OCI-LY7 (cell line): ENCODE results near the gene MRPL10. TPM values are rescaled to one million over a fixed set of nuclear protein-coding genes. Genes with fewer than 3 reads are reported as not detected.

Experiments used
- BruUV-seq: library from RNA; stranded (reverse); fragments of 400-500 nt; replicated peaks from 2 replicates; lab custom pipeline; 2021; lab: Mats Ljungman, UMichigan
- CTCF ChIA-PET: fragments of 300-600 bp; sonication (Branson Sonifier 250); formaldehyde crosslinking; loops from one replicate; lab custom pipeline; 2022; ENCODE audit warnings: antibody characterized with exemption; ENCODE audit not compliant: unreplicated experiment; lab: Charles Lee
- POLR2A ChIA-PET: fragments of 300-600 bp; sonication (Branson Sonifier 250); formaldehyde crosslinking; loops from one replicate; lab custom pipeline; 2022; ENCODE audit warnings: antibody characterized with exemption; lab: Charles Lee
- DNase-seq: peaks from one replicate; pipeline ENCODE4 v3.0.0-alpha.2; 2015; ENCODE audit warnings: low spot score
- H2AFZ ChIP-seq: fragments of 200-600 bp; sonication (generic), shearing (Covaris generic); 2 replicates; pipeline ENCODE4 v1.6.1; 2014; ENCODE audit warnings: mild to moderate bottlenecking, antibody characterized with exemption, low read length, moderate library complexity
- H3K27ac ChIP-seq: fragments of 200-600 bp; sonication (generic); 2 replicates; pipeline ENCODE4 v1.5.1; 2014; ENCODE audit warnings: mixed run types, low read depth, mild to moderate bottlenecking, moderate library complexity, low read length, inconsistent platforms; ENCODE audit not compliant: poor library complexity, severe bottlenecking
- H3K36me3 ChIP-seq: fragments of 200-600 bp; sonication (generic); 2 replicates; pipeline ENCODE4 v1.6.1; 2014; ENCODE audit warnings: mild to moderate bottlenecking, antibody characterized with exemption, low read length, moderate library complexity, mixed read lengths; ENCODE audit not compliant: insufficient read depth
- H3K4me1 ChIP-seq: fragments of 200-600 bp; sonication (generic); 2 replicates; pipeline ENCODE4 v1.5.1; 2014; ENCODE audit warnings: mild to moderate bottlenecking, low read length; ENCODE audit not compliant: insufficient read depth, poor library complexity, severe bottlenecking
- H3K4me2 ChIP-seq: fragments of 200-600 bp; sonication (generic); 2 replicates; pipeline ENCODE4 v1.6.1; 2014; ENCODE audit warnings: mild to moderate bottlenecking, low read length
- H3K4me3 ChIP-seq: fragments of 200-600 bp; sonication (generic); 2 replicates; pipeline ENCODE4 v1.5.1; 2014; ENCODE audit warnings: mild to moderate bottlenecking, low read depth, low read length; ENCODE audit not compliant: poor library complexity, severe bottlenecking
- H3K79me2 ChIP-seq: fragments of 200-600 bp; sonication (generic); 2 replicates; pipeline ENCODE4 v1.6.1; 2016; ENCODE audit warnings: low read depth, mild to moderate bottlenecking, low read length, moderate library complexity, mixed read lengths; ENCODE audit not compliant: insufficient read depth
- H3K9me2 ChIP-seq: fragments of 200-600 bp; sonication (generic); 2 replicates; pipeline ENCODE4 v1.6.1; 2016; ENCODE audit warnings: mild to moderate bottlenecking, low read length, mixed read lengths; ENCODE audit not compliant: insufficient read depth
- H3K9me3 ChIP-seq: fragments of 200-600 bp; sonication (generic); 2 replicates; pipeline ENCODE4 v1.6.1; 2014; ENCODE audit warnings: mild to moderate bottlenecking, mixed run types, low read length, mixed read lengths
- H4K20me1 ChIP-seq: fragments of 200-600 bp; sonication (generic); 2 replicates; pipeline ENCODE4 v1.6.1; 2014; ENCODE audit warnings: mild to moderate bottlenecking, antibody characterized with exemption, low read length, moderate library complexity, mixed read lengths; ENCODE audit not compliant: insufficient read depth
- EZH2phosphoT487 ChIP-seq: fragments of 200-600 bp; sonication (generic); IDR thresholded peaks from 2 replicates; pipeline ENCODE4 v1.6.1; 2018; ENCODE audit warnings: low read depth, borderline replicate concordance, mild to moderate bottlenecking, mixed run types, antibody characterized with exemption, low read length, moderate library complexity, mixed read lengths
- intact Hi-C: fragments of 100-400 bp; cut with micrococcal nuclease; formaldehyde crosslinking; loops from one replicate; pipeline ENCODE4 v1.10.0; 2022; ENCODE audit not compliant: unreplicated experiment
- total RNA-seq, 2 experiments: library from RNA; depleted of rRNA in 1 of 2; stranded (reverse); fragments of >200 nt in 1 of 2; shearing (Covaris generic) in 1 of 2; gene quantifications; 2 replicates each; pipeline ENCODE4 v1.2.3, GENCODE V29; 2014 to 2022
- TF ChIP-seq, protein P1 (sequence below): fragments of 200-600 bp; sonication (generic); conservative IDR thresholded peaks from 2 replicates; pipeline ENCODE4 v1.5.1; 2014; ENCODE audit warnings: mild to moderate bottlenecking, antibody characterized with exemption, low read length, moderate library complexity, mixed read lengths

MRPL10 gene
- total RNA-seq, 2 experiments from 2014 or later = 50.8 to 56.7 TPM

- H3K9me2 ChIP-seq = no peaks in the 10 kb centered on the region
- intact Hi-C loops = no loop called here
- no peak for DNase-seq
- no peak overlapping the region for H3K4me3 ChIP-seq
- CTCF ChIA-PET = no interaction called here
- H3K9me3 ChIP-seq = no peaks in the 10 kb centered on the region
- no peaks in the 10 kb centered on the region for H3K79me2 ChIP-seq
- no peak overlapping the region for H3K27ac ChIP-seq
- H3K36me3 ChIP-seq = peaks cover 4% of the 10 kb centered on the region; the same call in 1 of the 2 replicates
- no peaks in the 10 kb centered on the region for H3K4me1 ChIP-seq
- no peak overlapping the region for H2AFZ ChIP-seq
- no peaks in the 10 kb centered on the region for H4K20me1 ChIP-seq
- BruUV-seq = no TSS peak
- POLR2A ChIA-PET = interaction anchor here (0.6 kb wide), 1 partner anchor 1030 kb away, joined by 3 read pairs; no protein-coding TSS in a partner anchor
- no peak for TF ChIP-seq EZH2phosphoT487
- TF ChIP-seq, protein P1, sequence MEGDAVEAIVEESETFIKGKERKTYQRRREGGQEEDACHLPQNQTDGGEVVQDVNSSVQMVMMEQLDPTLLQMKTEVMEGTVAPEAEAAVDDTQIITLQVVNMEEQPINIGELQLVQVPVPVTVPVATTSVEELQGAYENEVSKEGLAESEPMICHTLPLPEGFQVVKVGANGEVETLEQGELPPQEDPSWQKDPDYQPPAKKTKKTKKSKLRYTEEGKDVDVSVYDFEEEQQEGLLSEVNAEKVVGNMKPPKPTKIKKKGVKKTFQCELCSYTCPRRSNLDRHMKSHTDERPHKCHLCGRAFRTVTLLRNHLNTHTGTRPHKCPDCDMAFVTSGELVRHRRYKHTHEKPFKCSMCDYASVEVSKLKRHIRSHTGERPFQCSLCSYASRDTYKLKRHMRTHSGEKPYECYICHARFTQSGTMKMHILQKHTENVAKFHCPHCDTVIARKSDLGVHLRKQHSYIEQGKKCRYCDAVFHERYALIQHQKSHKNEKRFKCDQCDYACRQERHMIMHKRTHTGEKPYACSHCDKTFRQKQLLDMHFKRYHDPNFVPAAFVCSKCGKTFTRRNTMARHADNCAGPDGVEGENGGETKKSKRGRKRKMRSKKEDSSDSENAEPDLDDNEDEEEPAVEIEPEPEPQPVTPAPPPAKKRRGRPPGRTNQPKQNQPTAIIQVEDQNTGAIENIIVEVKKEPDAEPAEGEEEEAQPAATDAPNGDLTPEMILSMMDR = no peak
- no peak overlapping the region for H3K4me2 ChIP-seq
Measured at GRCh38 chr17:47803751-47804150, 27.6 kb downstream of the MRPL10 start.

GRCh38 chr17:47803201-47803600, 28.1 kb downstream of the MRPL10 start:
- ChIA-PET CTCF (no interaction called here), POLR2A (no interaction called here)
- no peaks in the 10 kb centered on the region for H4K20me1 ChIP-seq
- peaks cover 4% of the 10 kb centered on the region; the same call in 1 of the 2 replicates for H3K36me3 ChIP-seq
- H3K27ac ChIP-seq = no peak overlapping the region
- no peak overlapping the region for H3K4me2 ChIP-seq
- H3K79me2 ChIP-seq = no peaks in the 10 kb centered on the region
- no peaks in the 10 kb centered on the region for H3K9me3 ChIP-seq
- no peak for DNase-seq
- no peaks in the 10 kb centered on the region for H3K9me2 ChIP-seq
- TF ChIP-seq EZH2phosphoT487 = no peak
- TF ChIP-seq, protein P1 = no peak
- no peak overlapping the region for H2AFZ ChIP-seq
- no peak overlapping the region for H3K4me3 ChIP-seq
- intact Hi-C loops = no loop called here
- BruUV-seq = no TSS peak
- H3K4me1 ChIP-seq = no peaks in the 10 kb centered on the region

DNA sequence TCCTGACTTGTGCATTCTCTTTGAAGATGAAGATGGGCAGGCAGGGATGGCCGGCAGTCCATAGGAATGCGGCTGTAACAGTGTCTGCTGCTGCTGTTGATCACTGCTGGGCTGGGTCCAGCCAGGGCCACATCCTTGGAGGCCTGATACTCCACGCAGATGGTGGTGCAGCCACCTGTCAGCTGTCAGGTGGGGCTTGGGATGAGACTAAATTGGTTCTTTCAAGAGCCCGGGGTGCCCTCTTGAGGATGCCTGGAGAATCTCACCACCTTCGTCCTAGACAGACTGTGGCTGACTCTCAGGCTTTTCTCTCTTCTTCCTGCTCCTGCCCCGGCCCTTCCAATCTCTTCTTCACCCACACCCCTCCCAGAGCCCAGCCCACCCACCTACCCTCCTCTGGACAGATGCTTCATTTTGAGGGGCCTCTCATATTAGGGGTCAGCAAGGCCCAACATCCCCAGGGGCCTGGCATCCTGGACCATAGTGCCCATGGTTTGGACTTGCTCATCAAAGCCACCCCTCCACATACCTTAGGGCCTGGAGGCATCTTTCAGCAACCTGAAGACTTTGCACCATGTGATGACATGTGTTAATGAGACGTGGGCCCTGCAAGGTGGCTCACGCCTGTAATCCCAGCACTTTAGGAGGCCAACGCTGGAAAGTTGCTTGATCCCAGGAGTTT, 28.9 kb downstream of the MRPL10 start:
- Histone ChIP-seq H3K4me1 (no peaks in the 10 kb centered on the region), H3K4me3 (no peak overlapping the region), H3K36me3 (peaks cover 4% of the 10 kb centered on the region; the same call in 1 of the 2 replicates), H3K27ac (no peak overlapping the region), H2AFZ (no peak overlapping the region), H3K4me2 (no peak overlapping the region), H3K79me2 (no peaks in the 10 kb centered on the region), H3K9me3 (no peaks in the 10 kb centered on the region), H3K9me2 (no peaks in the 10 kb centered on the region), H4K20me1 (no peaks in the 10 kb centered on the region)
- BruUV-seq = no TSS peak
- TF ChIP-seq EZH2phosphoT487 = no peak
- TF ChIP-seq, protein P1 = peak; percentile 85
- ChIA-PET POLR2A (no interaction called here), CTCF (no interaction called here)
- DNase-seq = peak; percentile 81
- intact Hi-C loops = loop anchor here (1.0 kb wide), 2 partner anchors 26 to 103 kb away; no protein-coding TSS in a partner anchor
